Endothelial cell (in vitro differentiated cells): ENCODE measurements around the gene PKN3. TPM values are rescaled to one million over a fixed set of nuclear protein-coding genes. Genes with fewer than 3 reads are reported as not detected.
A peak's percentile ranks its signal among the peaks of the same experiment; 100 is the strongest.

Experiments
- DNase-seq: peaks from one replicate; pipeline ENCODE4 v3.0.0; 2021; ENCODE audit warnings: low spot score
- H3K27ac Mint-ChIP-seq: one replicate; pipeline ENCODE4 v1.8.0; 2021; ENCODE audit warnings: mixed read lengths, inconsistent platforms; ENCODE audit not compliant: unreplicated experiment
- H3K27me3 Mint-ChIP-seq: one replicate; pipeline ENCODE4 v1.8.0; 2021; ENCODE audit warnings: mild to moderate bottlenecking, moderate library complexity, mixed read lengths, inconsistent platforms; ENCODE audit not compliant: unreplicated experiment
- H3K36me3 Mint-ChIP-seq: one replicate; pipeline ENCODE4 v1.8.0; 2021; ENCODE audit warnings: mild to moderate bottlenecking, low read depth, mixed read lengths, inconsistent platforms; ENCODE audit not compliant: unreplicated experiment
- H3K4me1 Mint-ChIP-seq: one replicate; pipeline ENCODE4 v1.8.0; 2021; ENCODE audit warnings: mild to moderate bottlenecking, mixed read lengths, inconsistent platforms; ENCODE audit not compliant: unreplicated experiment
- H3K4me3 Mint-ChIP-seq: one replicate; pipeline ENCODE4 v1.8.0; 2021; ENCODE audit warnings: mild to moderate bottlenecking, mixed read lengths, inconsistent platforms; ENCODE audit not compliant: unreplicated experiment
- H3K9me3 Mint-ChIP-seq: one replicate; pipeline ENCODE4 v1.8.0; 2021; ENCODE audit warnings: mixed read lengths, inconsistent platforms; ENCODE audit not compliant: unreplicated experiment
- total RNA-seq: library from RNA; stranded (reverse); fragmentation: NEBNext Ultra II Directional; extraction: Animal tissue kit (Norgen Biotek cat#: 25700); gene quantifications from one replicate; pipeline ENCODE4 v1.2.1, GENCODE V29; 2021; ENCODE audit not compliant: unreplicated experiment
- TF ChIP-seq, protein P1 (sequence below): fragments of 200-600 bp; sonication (generic); IDR thresholded peaks from one replicate; pipeline ENCODE4 v1.5.0; 2021; ENCODE audit warnings: antibody characterized with exemption; ENCODE audit not compliant: unreplicated experiment

Gene PKN3
- total RNA-seq, 1 donor from 2014 or later, result 14.7 TPM

DNA sequence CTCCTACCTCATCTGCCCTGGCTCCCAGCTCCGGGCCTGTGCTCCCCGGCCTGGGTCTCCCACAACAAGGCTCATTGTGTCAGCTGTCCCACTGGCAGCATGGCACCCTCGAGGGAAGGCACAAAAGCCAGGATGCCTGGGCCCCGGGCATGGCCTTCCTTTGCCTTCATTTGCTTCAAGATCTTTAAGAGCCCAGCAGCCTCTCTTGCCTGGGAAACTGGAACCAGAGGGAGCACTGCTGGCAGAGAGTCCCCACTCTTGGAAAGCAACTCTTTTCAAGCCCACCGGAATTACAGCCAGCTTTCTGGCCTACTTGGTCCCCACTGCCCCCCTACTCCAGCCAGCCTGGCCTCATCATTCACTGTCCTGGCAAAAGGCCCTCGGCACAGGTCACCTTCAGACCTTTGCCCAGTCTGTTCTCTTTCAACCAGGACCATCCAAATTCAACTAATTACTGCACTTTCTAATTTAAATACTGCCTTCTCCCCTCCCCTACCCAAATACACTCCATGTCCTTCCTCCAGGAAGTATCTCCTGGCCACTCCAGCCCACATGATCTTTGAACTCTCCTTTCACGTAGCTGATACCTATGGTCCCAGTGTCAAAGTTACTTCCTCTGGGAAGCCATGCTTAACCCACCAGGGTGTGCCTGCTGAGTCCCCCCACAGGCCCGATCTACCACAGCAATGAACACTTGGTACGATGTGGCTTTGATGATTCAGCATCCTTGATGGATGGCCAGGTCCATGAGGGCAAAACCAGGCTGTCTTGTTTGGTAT is 60.6 kb downstream of the PKN3 start:
- peaks cover 2% of the 10 kb centered on the region for H3K36me3 Mint-ChIP-seq
- H3K4me3 Mint-ChIP-seq, result no peak overlapping the region
- no peak for DNase-seq
- no peaks in the 10 kb centered on the region for H3K9me3 Mint-ChIP-seq
- H3K27ac Mint-ChIP-seq, result peak overlapping the region; percentile 15
- TF ChIP-seq, protein P1, sequence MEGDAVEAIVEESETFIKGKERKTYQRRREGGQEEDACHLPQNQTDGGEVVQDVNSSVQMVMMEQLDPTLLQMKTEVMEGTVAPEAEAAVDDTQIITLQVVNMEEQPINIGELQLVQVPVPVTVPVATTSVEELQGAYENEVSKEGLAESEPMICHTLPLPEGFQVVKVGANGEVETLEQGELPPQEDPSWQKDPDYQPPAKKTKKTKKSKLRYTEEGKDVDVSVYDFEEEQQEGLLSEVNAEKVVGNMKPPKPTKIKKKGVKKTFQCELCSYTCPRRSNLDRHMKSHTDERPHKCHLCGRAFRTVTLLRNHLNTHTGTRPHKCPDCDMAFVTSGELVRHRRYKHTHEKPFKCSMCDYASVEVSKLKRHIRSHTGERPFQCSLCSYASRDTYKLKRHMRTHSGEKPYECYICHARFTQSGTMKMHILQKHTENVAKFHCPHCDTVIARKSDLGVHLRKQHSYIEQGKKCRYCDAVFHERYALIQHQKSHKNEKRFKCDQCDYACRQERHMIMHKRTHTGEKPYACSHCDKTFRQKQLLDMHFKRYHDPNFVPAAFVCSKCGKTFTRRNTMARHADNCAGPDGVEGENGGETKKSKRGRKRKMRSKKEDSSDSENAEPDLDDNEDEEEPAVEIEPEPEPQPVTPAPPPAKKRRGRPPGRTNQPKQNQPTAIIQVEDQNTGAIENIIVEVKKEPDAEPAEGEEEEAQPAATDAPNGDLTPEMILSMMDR, result no peak
- peaks cover 9% of the 10 kb centered on the region for H3K4me1 Mint-ChIP-seq
- peaks cover 2% of the 10 kb centered on the region for H3K27me3 Mint-ChIP-seq

DNA sequence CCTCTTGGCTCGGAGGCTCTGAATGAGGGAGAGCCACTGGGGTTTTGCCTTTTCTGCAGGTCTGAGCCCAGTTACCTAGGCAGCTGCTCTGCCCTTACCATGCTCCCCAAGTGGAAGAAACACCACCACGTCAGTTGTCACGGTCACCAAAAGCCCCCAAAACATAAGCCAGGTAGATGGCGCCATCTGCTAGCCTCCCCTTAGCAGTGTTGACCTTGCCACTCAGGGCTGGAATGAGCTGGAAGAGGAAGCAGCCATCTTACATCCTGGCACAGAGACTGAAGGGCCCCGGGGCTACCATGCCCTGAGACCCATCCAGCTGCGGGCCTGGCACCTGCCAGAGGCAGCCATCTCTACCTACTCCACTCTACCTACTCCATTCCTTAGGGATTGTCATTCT is 62.1 kb downstream of the PKN3 start:
- Mint-ChIP-seq H3K4me1 (peaks cover 9% of the 10 kb centered on the region), H3K4me3 (no peak overlapping the region), H3K27ac (no peak overlapping the region), H3K27me3 (peaks cover 2% of the 10 kb centered on the region), H3K9me3 (no peaks in the 10 kb centered on the region), H3K36me3 (peaks cover 2% of the 10 kb centered on the region)
- TF ChIP-seq, protein P1, result no peak
- no peak for DNase-seq

DNA sequence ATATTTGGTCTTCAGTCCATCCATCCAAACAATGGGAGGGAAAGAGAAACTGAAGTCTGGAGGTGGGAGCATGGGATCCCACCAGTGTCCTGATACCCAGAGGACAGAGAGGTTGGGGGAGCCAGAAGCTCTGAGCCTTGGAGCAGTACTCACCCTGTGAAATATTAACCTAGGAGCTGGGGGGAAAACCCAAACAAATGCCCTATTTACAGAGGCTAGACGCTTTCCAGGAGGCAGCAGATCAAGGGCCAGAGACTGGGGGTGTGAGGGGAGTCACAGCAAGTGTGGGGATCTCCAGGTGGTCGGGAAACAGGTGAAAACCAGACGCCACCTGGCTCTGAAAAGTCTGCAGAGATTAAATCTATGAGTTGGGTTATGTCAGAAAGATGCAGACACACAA is 63.2 kb downstream of the PKN3 start:
- H3K27me3 Mint-ChIP-seq, result peaks cover 5% of the 10 kb centered on the region
- H3K9me3 Mint-ChIP-seq, result no peaks in the 10 kb centered on the region
- DNase-seq, result no peak
- no peak overlapping the region for H3K27ac Mint-ChIP-seq
- TF ChIP-seq, protein P1, result no peak
- peaks cover 15% of the 10 kb centered on the region for H3K4me1 Mint-ChIP-seq
- no peak overlapping the region for H3K4me3 Mint-ChIP-seq
- H3K36me3 Mint-ChIP-seq, result peaks cover 9% of the 10 kb centered on the region

DNA sequence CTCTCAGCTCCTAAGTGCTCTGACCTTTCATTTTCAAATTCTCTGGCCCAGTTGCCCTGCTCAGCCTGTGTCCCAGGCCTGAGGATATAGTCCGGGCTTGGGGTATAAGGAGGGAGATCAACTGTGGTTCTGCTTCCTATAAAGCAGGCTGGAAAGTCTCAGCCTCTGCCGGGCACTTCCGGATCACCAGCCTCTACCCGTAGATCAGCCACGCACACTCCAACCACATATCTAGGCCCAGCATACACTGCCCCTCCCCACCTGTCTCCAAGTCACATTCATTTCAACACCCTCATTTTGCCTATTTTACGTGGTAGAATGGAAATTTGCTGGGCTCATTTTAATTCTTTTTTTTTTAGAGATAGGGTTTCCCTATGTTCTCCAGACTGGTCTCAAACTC is 66.3 kb downstream of the PKN3 start:
- no peak for DNase-seq
- H3K36me3 Mint-ChIP-seq, result peaks cover 8% of the 10 kb centered on the region
- H3K4me1 Mint-ChIP-seq, result peaks cover 19% of the 10 kb centered on the region
- H3K9me3 Mint-ChIP-seq, result no peaks in the 10 kb centered on the region
- H3K27ac Mint-ChIP-seq, result no peak overlapping the region
- peaks cover 13% of the 10 kb centered on the region for H3K27me3 Mint-ChIP-seq
- H3K4me3 Mint-ChIP-seq, result no peak overlapping the region
- TF ChIP-seq, protein P1, result no peak

Other genes starting within 250 kb of the PKN3 start
- 83.8 TPM for gene ODF2, start 246.5 kb upstream of the PKN3 start, total RNA-seq
- gene GLE1, start 197.8 kb upstream of the PKN3 start, total RNA-seq, result 17.5 TPM
- gene SPTAN1, start 149.9 kb upstream of the PKN3 start, total RNA-seq, result 810 TPM
- gene DYNC2I2, start 45.7 kb upstream of the PKN3 start, total RNA-seq, result 35.4 TPM
- gene SET, start 13.3 kb upstream of the PKN3 start, total RNA-seq, result 420 TPM
- gene ZDHHC12, start 21.6 kb downstream of the PKN3 start, total RNA-seq, result 42.1 TPM
- gene ZER1, start 69.4 kb downstream of the PKN3 start, total RNA-seq, result 29.2 TPM
- gene TBC1D13, start 84.8 kb downstream of the PKN3 start, total RNA-seq, result 58.8 TPM
- gene ENDOG, start 116.0 kb downstream of the PKN3 start, total RNA-seq, result 8.1 TPM
- 62.1 TPM for gene SPOUT1, start 127.3 kb downstream of the PKN3 start, total RNA-seq
- gene KYAT1, start 179.4 kb downstream of the PKN3 start, total RNA-seq, result 3.3 TPM
- gene LRRC8A, start 179.6 kb downstream of the PKN3 start, total RNA-seq, result 54.3 TPM
- gene PHYHD1, start 218.5 kb downstream of the PKN3 start, total RNA-seq, result 10.3 TPM
- 18.2 TPM for gene DOLK, start 245.1 kb downstream of the PKN3 start, total RNA-seq
- 44.0 TPM for gene NUP188, start 245.2 kb downstream of the PKN3 start, total RNA-seq